ENCODE data around the gene GPR35. TPM values are rescaled to one million over a fixed set of nuclear protein-coding genes. Genes with fewer than 3 reads are reported as not detected.

The GPR35 gene
- polyA plus RNA-seq, 1 of the 3 experiments (the other 2 are of a cell fraction), result 1.2 TPM

DNA sequence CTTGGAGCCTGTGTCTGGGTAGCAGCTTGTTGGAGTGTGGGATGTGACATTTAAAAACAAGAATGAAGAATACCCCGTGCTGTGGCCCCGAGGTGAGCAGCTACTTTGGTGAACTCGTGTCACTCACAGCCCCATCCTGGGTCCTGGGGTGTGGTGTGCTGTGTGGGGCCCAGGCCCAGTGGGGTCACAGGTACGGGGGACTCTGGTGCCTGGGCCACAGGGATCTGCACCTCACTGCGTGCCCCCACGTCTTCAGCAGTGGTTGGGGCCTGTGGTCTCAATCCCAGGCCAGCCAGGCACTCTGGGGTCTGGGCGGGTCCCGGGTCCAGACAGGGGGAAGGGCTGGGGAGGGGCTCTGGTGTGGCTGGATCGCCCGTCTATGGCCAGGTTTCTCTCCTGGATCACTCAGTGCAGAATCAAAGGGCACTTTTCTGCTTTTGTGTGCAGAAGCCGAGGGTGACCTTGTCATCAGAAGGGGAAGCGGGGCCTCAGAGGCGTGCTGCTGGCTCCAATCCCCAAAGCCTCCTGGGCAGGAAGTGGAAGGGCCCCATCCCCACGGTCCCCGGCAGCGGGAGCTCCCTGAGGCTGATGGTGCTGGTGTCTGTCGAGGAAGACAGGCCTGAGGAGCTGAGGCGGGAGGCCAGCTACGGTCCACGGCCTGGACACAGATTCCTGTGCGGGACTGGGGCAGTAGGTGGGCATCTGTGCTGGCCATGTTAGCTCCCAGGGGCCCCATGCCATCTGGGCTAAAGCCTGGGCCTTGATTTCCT, 1.4 kb downstream of the GPR35 start:
- Histone ChIP-seq H3K27ac (ENCODE audit: low read depth in 2 of 2, low read length in 1 of 2) (no peak overlapping the region), H3K27me3 (ENCODE audit: insufficient read depth) (no peaks in the 10 kb centered on the region), H4K20me1 (ENCODE audit: insufficient read depth) (no peaks in the 10 kb centered on the region), H3K4me2 (no peak overlapping the region), H3K9me2 (no peaks in the 10 kb centered on the region), H3K9me3 (no peaks in the 10 kb centered on the region), H3K4me1 (ENCODE audit: control insufficient read depth in 1 of 2, insufficient read depth in 2 of 2, low read depth in 1 of 2, low read length in 1 of 2) (peaks cover 0 to 25% of the 10 kb centered on the region in 2 experiments; a peak in 1 of 4 replicates), H3K36me3 (replicated peaks in 1 of 2; ENCODE audit: control insufficient read depth in 1 of 2, insufficient read depth in 2 of 2, low read length in 1 of 2) (no peaks in the 10 kb centered on the region), H2AFZ (ENCODE audit: low read depth) (no peak overlapping the region), H3K4me3 (ENCODE audit: low read depth in 2 of 2, low read length in 1 of 2) (no peak overlapping the region), H3K9ac (no peak overlapping the region), H3F3A (replicated peaks; ENCODE audit: insufficient read depth) (no peaks in the 10 kb centered on the region), H3K79me2 (ENCODE audit: insufficient read depth) (no peaks in the 10 kb centered on the region)
- WGBS (ENCODE audit: low lambda C conversion rate), result 77% methylated on average over 14 of the region's 21 CpGs
- ChIA-PET POLR2A (interaction anchor here (0.6 kb wide), 1 partner anchor 23 kb away, joined by 3 read pairs; no protein-coding TSS in a partner anchor), CTCF (no interaction called here)
- peak; percentile 56 for DNase-seq
- TF ChIP-seq NRF1 (IDR thresholded peaks at IDR 0.05; ENCODE audit: low read depth, low read length) (no peak), POLR2AphosphoS5 (IDR thresholded peaks at IDR 0.05; ENCODE audit: low read depth, low read length) (no peak), SIN3A (IDR thresholded peaks at IDR 0.05; ENCODE audit: borderline replicate concordance, low read depth, low read length) (no peak), GABPA (IDR thresholded peaks at IDR 0.05; ENCODE audit: low read depth) (no peak), EP300 (IDR thresholded peaks at IDR 0.05; ENCODE audit: borderline replicate concordance in 1 of 2, low read depth in 1 of 2, low read length in 1 of 2) (no peak), CHD2 (IDR thresholded peaks at IDR 0.05; ENCODE audit: low read length, partially characterized antibody) (no peak), FOXM1 (IDR thresholded peaks at IDR 0.05; ENCODE audit: low read depth) (no peak), RXRA (IDR thresholded peaks at IDR 0.05; ENCODE audit: borderline replicate concordance, low read depth) (no peak)
- TF ChIP-seq, protein P1, sequence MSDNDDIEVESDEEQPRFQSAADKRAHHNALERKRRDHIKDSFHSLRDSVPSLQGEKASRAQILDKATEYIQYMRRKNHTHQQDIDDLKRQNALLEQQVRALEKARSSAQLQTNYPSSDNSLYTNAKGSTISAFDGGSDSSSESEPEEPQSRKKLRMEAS (IDR thresholded peaks at IDR 0.05; ENCODE audit: low read depth), result no peak
- TF ChIP-seq, protein P2, sequence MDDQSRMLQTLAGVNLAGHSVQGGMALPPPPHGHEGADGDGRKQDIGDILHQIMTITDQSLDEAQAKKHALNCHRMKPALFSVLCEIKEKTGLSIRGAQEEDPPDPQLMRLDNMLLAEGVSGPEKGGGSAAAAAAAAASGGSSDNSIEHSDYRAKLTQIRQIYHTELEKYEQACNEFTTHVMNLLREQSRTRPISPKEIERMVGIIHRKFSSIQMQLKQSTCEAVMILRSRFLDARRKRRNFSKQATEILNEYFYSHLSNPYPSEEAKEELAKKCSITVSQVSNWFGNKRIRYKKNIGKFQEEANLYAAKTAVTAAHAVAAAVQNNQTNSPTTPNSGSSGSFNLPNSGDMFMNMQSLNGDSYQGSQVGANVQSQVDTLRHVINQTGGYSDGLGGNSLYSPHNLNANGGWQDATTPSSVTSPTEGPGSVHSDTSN (IDR thresholded peaks at IDR 0.05), result no peak
- TF ChIP-seq, protein P3, sequence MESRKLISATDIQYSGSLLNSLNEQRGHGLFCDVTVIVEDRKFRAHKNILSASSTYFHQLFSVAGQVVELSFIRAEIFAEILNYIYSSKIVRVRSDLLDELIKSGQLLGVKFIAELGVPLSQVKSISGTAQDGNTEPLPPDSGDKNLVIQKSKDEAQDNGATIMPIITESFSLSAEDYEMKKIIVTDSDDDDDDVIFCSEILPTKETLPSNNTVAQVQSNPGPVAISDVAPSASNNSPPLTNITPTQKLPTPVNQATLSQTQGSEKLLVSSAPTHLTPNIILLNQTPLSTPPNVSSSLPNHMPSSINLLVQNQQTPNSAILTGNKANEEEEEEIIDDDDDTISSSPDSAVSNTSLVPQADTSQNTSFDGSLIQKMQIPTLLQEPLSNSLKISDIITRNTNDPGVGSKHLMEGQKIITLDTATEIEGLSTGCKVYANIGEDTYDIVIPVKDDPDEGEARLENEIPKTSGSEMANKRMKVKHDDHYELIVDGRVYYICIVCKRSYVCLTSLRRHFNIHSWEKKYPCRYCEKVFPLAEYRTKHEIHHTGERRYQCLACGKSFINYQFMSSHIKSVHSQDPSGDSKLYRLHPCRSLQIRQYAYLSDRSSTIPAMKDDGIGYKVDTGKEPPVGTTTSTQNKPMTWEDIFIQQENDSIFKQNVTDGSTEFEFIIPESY (IDR thresholded peaks at IDR 0.05; ENCODE audit: borderline replicate concordance, low read depth), result no peak
- TF ChIP-seq, protein P4, sequence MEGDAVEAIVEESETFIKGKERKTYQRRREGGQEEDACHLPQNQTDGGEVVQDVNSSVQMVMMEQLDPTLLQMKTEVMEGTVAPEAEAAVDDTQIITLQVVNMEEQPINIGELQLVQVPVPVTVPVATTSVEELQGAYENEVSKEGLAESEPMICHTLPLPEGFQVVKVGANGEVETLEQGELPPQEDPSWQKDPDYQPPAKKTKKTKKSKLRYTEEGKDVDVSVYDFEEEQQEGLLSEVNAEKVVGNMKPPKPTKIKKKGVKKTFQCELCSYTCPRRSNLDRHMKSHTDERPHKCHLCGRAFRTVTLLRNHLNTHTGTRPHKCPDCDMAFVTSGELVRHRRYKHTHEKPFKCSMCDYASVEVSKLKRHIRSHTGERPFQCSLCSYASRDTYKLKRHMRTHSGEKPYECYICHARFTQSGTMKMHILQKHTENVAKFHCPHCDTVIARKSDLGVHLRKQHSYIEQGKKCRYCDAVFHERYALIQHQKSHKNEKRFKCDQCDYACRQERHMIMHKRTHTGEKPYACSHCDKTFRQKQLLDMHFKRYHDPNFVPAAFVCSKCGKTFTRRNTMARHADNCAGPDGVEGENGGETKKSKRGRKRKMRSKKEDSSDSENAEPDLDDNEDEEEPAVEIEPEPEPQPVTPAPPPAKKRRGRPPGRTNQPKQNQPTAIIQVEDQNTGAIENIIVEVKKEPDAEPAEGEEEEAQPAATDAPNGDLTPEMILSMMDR (IDR thresholded peaks at IDR 0.05), result no peak

All from SK-N-SH (cell line).